Dedifferentiated amniotic fluid mesenchymal stem cell (primary cell): Measurements from ENCODE around the gene PRMT1.
"Not testable (repeated sequence)": the region's sequence is repeated elsewhere in the genome, so short reads cannot be mapped to it uniquely, and the experiment has no call there.

Experiments used
- DNase-seq: peaks from one replicate; pipeline ENCODE4 v3.0.0-alpha.2; 2016; ENCODE audit errors: extremely low spot score

Gene PRMT1

GRCh38 chr19:49677231-49677900 lies at the start of gene PRMT1:
Gene PRMT1 (plus strand): TSS chr19:49677271. CDS start chr19:49677281, 10 bp downstream.
- no peak for DNase-seq

- no peak for DNase-seq
These were observed 47.4 kb upstream of the PRMT1 start for GRCh38 chr19:49629659-49630058.

- DNase-seq, result no peak
These were observed 46.0 kb upstream of the PRMT1 start for GRCh38 chr19:49631014-49631588.

GRCh38 chr19:49631610-49632192 lies 45.4 kb upstream of the PRMT1 start:
- DNase-seq, result no peak

GRCh38 chr19:49632576-49632975 lies 44.5 kb upstream of the PRMT1 start:
- DNase-seq, result no peak

- not testable (repeated sequence) for DNase-seq
These were observed 43.8 kb upstream of the PRMT1 start for GRCh38 chr19:49633273-49633672.

GRCh38 chr19:49635530-49636232 lies 41.4 kb upstream of the PRMT1 start:
- DNase-seq, result no peak

GRCh38 chr19:49636233-49636932 lies 40.7 kb upstream of the PRMT1 start:
- DNase-seq, result no peak

- DNase-seq, result peak; percentile 79
These were observed 39.0 kb upstream of the PRMT1 start for GRCh38 chr19:49637821-49638738.

- no peak for DNase-seq
These were observed 37.5 kb upstream of the PRMT1 start for GRCh38 chr19:49639401-49640112.

- DNase-seq, result peak; percentile 100
These were observed 36.8 kb upstream of the PRMT1 start, which contains the start of gene RRAS for GRCh38 chr19:49640113-49640898. Gene RRAS (minus strand): TSS chr19:49640143. CDS start chr19:49640098, 45 bp downstream.

- DNase-seq, result peak; percentile 99
These were observed 35.2 kb upstream of the PRMT1 start, which contains the start of gene SCAF1 for GRCh38 chr19:49641688-49642491. Gene SCAF1 (plus strand): TSS chr19:49642209. CDS start chr19:49645027, 2,818 bp downstream.

GRCh38 chr19:49642492-49643035 lies 34.5 kb upstream of the PRMT1 start:
- no peak for DNase-seq

- no peak for DNase-seq
These were observed 33.6 kb upstream of the PRMT1 start for GRCh38 chr19:49643466-49643865.

GRCh38 chr19:49645592-49645991 lies 31.5 kb upstream of the PRMT1 start:
- no peak for DNase-seq

- DNase-seq, result no peak
These were observed 31.1 kb upstream of the PRMT1 start for GRCh38 chr19:49645995-49646394.

GRCh38 chr19:49646586-49646985 lies 30.5 kb upstream of the PRMT1 start:
- DNase-seq, result no peak
